GM23338 (cell line): ENCODE measurements around the gene PTP4A2. TPM values are rescaled to one million over a fixed set of nuclear protein-coding genes. Genes with fewer than 3 reads are reported as not detected.

Experiments
- ATAC-seq: fragments of 200-7000 bp; cut with Tn5 transposase; 3 replicates; pipeline ENCODE4 v1.9.1; 2020
- DNase-seq: peaks from one replicate; pipeline ENCODE4 v3.0.0-alpha.2; 2015; ENCODE audit warnings: low spot score
- H2AFZ ChIP-seq: fragments of 200-600 bp; sonication (generic); 2 replicates; pipeline ENCODE4 v1.8.0; 2016; ENCODE audit warnings: antibody characterized with exemption, mild to moderate bottlenecking, moderate library complexity
- H3F3A ChIP-seq: fragments of 200-600 bp; sonication (generic); replicated peaks from 2 replicates; pipeline ENCODE4 v1.8.0; 2017; ENCODE audit warnings: antibody characterized with exemption, mixed run types, low read depth
- H3K27ac ChIP-seq: fragments of 200-600 bp; sonication (generic); 2 replicates; pipeline ENCODE4 v1.6.1; 2016; ENCODE audit warnings: low read depth
- H3K27me3 ChIP-seq: fragments of 200-600 bp; sonication (generic); 2 replicates; pipeline ENCODE4 v1.8.0; 2016; ENCODE audit warnings: mild to moderate bottlenecking, mixed run types, moderate library complexity; ENCODE audit not compliant: insufficient read depth
- H3K36me3 ChIP-seq: fragments of 200-600 bp; sonication (generic); 2 replicates; pipeline ENCODE4 v1.8.0; 2016; ENCODE audit warnings: mild to moderate bottlenecking; ENCODE audit not compliant: insufficient read depth
- H3K4me1 ChIP-seq: fragments of 200-600 bp; sonication (generic); 2 replicates; pipeline ENCODE4 v1.8.0; 2016; ENCODE audit warnings: mild to moderate bottlenecking, moderate library complexity; ENCODE audit not compliant: insufficient read depth
- H3K4me2 ChIP-seq: fragments of 200-600 bp; sonication (generic); 2 replicates; pipeline ENCODE4 v1.7.1; 2017; ENCODE audit warnings: mixed run types
- H3K4me3 ChIP-seq: fragments of 200-600 bp; sonication (generic); 2 replicates; pipeline ENCODE4 v1.6.1; 2016; ENCODE audit warnings: mixed run types
- H3K79me2 ChIP-seq: fragments of 200-600 bp; sonication (generic); replicated peaks from 2 replicates; pipeline ENCODE4 v1.8.0; 2017; ENCODE audit warnings: mild to moderate bottlenecking; ENCODE audit not compliant: insufficient read depth
- H3K9me2 ChIP-seq: fragments of 200-600 bp; sonication (generic); 2 replicates; pipeline ENCODE4 v1.8.0; 2017; ENCODE audit not compliant: insufficient read depth
- H4K20me1 ChIP-seq: fragments of 200-600 bp; sonication (generic); replicated peaks from 2 replicates; pipeline ENCODE4 v1.8.0; 2017; ENCODE audit warnings: mild to moderate bottlenecking; ENCODE audit not compliant: insufficient read depth
- H3K27ac Mint-ChIP-seq: 2 replicates; pipeline ENCODE4 v1.8.0; 2020; ENCODE audit warnings: inconsistent platforms, mild to moderate bottlenecking, moderate library complexity, mixed read lengths
- H3K27me3 Mint-ChIP-seq: 3 replicates; pipeline ENCODE4 v1.8.0; 2022; ENCODE audit warnings: low read depth, mild to moderate bottlenecking, moderate library complexity, mixed read lengths, inconsistent platforms; ENCODE audit not compliant: insufficient read depth, poor library complexity
- H3K36me3 Mint-ChIP-seq: 3 replicates; pipeline ENCODE4 v1.8.0; 2021; ENCODE audit warnings: low read depth, mild to moderate bottlenecking, inconsistent platforms, moderate library complexity, mixed read lengths
- H3K4me1 Mint-ChIP-seq: 3 replicates; pipeline ENCODE4 v1.8.0; 2020; ENCODE audit warnings: mild to moderate bottlenecking, inconsistent platforms, mixed read lengths
- H3K4me3 Mint-ChIP-seq: 3 replicates; pipeline ENCODE4 v1.8.0; 2021; ENCODE audit warnings: moderate library complexity, mild to moderate bottlenecking, inconsistent platforms, mixed read lengths
- H3K9me3 Mint-ChIP-seq: 3 replicates; pipeline ENCODE4 v1.8.0; 2020; ENCODE audit warnings: moderate library complexity, mild to moderate bottlenecking, inconsistent platforms, mixed read lengths
- CREB1 ChIP-seq: fragments of 250-450 bp; sonication (Bioruptor Pico); IDR thresholded peaks from 2 replicates; pipeline ENCODE4 v1.5.0; 2020; ENCODE audit warnings: low read depth, mild to moderate bottlenecking, moderate library complexity
- EZH2 ChIP-seq: fragments of 200-600 bp; sonication (generic); IDR thresholded peaks from one replicate; pipeline ENCODE4 v1.8.0; 2017; ENCODE audit warnings: antibody characterized with exemption, mild to moderate bottlenecking, low read depth; ENCODE audit not compliant: unreplicated experiment
- EZH2phosphoT487 ChIP-seq: fragments of 200-600 bp; sonication (generic); IDR thresholded peaks from one replicate; pipeline ENCODE4 v1.8.1; 2018; ENCODE audit warnings: antibody characterized with exemption; ENCODE audit not compliant: unreplicated experiment
- JUNB ChIP-seq: IDR thresholded peaks from one replicate; pipeline ENCODE4 v1.6.1; 2016; ENCODE audit warnings: antibody characterized with exemption; ENCODE audit not compliant: unreplicated experiment
- NANOG ChIP-seq: IDR thresholded peaks from 2 replicates; pipeline ENCODE4 v1.6.1; 2016; ENCODE audit warnings: antibody characterized with exemption, borderline replicate concordance
- POLR2AphosphoS5 ChIP-seq: IDR thresholded peaks from 2 replicates; pipeline ENCODE4 v1.6.1; 2016; ENCODE audit warnings: antibody characterized with exemption, low read depth
- STAT1 ChIP-seq: IDR thresholded peaks from one replicate; pipeline ENCODE4 v1.6.1; 2016; ENCODE audit warnings: antibody characterized with exemption; ENCODE audit not compliant: unreplicated experiment
- ZNF114 ChIP-seq: fragments of 250-450 bp; sonication (Bioruptor Pico); IDR thresholded peaks from 2 replicates; pipeline ENCODE4 v1.5.0; 2020; ENCODE audit warnings: mild to moderate bottlenecking, moderate library complexity
- ZNF331 ChIP-seq: fragments of 250-450 bp; sonication (Bioruptor Pico); IDR thresholded peaks from 2 replicates; pipeline ENCODE4 v1.5.0; 2020; ENCODE audit warnings: low read depth, mild to moderate bottlenecking, moderate library complexity
- polyA plus RNA-seq: library from polyadenylated mRNA; unstranded; fragments of >200 nt; fragmentation: Nextera tagmentation; extraction: Ambion mirVana; gene quantifications from 2 replicates; pipeline ENCODE4 v1.2.1, GENCODE V29; 2016
- total RNA-seq: library from RNA; depleted of rRNA; stranded (reverse); fragments of >200 nt; shearing (Covaris generic); gene quantifications from 2 replicates; pipeline ENCODE4 v1.2.3, GENCODE V29; 2014
- TF ChIP-seq, protein P1 (sequence below): fragments of 250-450 bp; sonication (Bioruptor Pico); IDR thresholded peaks from 2 replicates; pipeline ENCODE4 v1.5.0; 2020; ENCODE audit warnings: mild to moderate bottlenecking, moderate library complexity
- TF ChIP-seq, protein P2 (sequence below), 2 experiments: fragments of 200-600 bp in 1 of 2; sonication (generic) in 1 of 2; conservative IDR thresholded peaks; 2 replicates each; pipeline versions ENCODE4 v1.5.1 to v1.6.1; 2016 to 2017; ENCODE audit warnings: antibody characterized with exemption in 2 of 2, low read depth in 2 of 2, mild to moderate bottlenecking in 2 of 2, moderate library complexity in 1 of 2
- TF ChIP-seq, protein P3 (sequence below): IDR thresholded peaks from 2 replicates; pipeline ENCODE4 v1.6.1; 2016; ENCODE audit warnings: antibody characterized with exemption
- TF ChIP-seq, protein P4 (sequence below): IDR thresholded peaks from one replicate; pipeline ENCODE4 v1.6.1; 2018; ENCODE audit warnings: antibody characterized with exemption; ENCODE audit not compliant: unreplicated experiment

Gene PTP4A2
- total and polyA plus RNA-seq, 2 experiments from 2014 or later = 153 to 260 TPM

DNA sequence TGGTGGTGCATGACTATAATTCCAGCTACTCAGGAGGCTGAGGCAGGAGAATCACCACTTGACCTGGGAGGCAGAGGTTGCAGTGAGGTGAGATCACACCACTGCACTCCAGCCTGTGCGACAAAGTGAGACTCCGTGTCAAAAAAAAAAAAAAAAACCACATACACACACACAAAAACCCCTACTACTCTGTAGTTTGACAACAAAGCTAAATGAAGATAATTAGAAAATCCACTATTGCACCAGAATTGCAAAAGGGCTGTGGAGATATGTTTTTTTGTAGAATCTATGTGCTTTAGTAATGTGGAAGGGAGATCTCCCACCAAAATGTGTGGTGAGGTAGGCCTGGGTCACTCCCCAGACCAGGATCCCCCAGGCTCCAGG is 43.3 kb upstream of the PTP4A2 start:
- Histone ChIP-seq H3K9me2 (no peaks in the 10 kb centered on the region), H3K27ac (no peak overlapping the region), H3K4me1 (peaks cover 11% of the 10 kb centered on the region; the same call in 1 of the 2 replicates), H3K4me2 (no peak overlapping the region), H3K36me3 (no peaks in the 10 kb centered on the region), H3K4me3 (no peak overlapping the region), H3K79me2 (no peaks in the 10 kb centered on the region), H2AFZ (peak overlapping the region; percentile 18; the same call in 1 of the 2 replicates), H3F3A (no peaks in the 10 kb centered on the region), H3K27me3 (no peaks in the 10 kb centered on the region), H4K20me1 (no peaks in the 10 kb centered on the region)
- H3K27ac Mint-ChIP-seq = no peak overlapping the region
- peaks cover 20% of the 10 kb centered on the region for H3K4me1 Mint-ChIP-seq
- TF ChIP-seq JUNB = no peak
- TF ChIP-seq ZNF331 (CRISPR knock-in tag) = no peak
- TF ChIP-seq NANOG = no peak
- TF ChIP-seq ZNF114 (CRISPR knock-in tag) = no peak
- TF ChIP-seq, protein P1, sequence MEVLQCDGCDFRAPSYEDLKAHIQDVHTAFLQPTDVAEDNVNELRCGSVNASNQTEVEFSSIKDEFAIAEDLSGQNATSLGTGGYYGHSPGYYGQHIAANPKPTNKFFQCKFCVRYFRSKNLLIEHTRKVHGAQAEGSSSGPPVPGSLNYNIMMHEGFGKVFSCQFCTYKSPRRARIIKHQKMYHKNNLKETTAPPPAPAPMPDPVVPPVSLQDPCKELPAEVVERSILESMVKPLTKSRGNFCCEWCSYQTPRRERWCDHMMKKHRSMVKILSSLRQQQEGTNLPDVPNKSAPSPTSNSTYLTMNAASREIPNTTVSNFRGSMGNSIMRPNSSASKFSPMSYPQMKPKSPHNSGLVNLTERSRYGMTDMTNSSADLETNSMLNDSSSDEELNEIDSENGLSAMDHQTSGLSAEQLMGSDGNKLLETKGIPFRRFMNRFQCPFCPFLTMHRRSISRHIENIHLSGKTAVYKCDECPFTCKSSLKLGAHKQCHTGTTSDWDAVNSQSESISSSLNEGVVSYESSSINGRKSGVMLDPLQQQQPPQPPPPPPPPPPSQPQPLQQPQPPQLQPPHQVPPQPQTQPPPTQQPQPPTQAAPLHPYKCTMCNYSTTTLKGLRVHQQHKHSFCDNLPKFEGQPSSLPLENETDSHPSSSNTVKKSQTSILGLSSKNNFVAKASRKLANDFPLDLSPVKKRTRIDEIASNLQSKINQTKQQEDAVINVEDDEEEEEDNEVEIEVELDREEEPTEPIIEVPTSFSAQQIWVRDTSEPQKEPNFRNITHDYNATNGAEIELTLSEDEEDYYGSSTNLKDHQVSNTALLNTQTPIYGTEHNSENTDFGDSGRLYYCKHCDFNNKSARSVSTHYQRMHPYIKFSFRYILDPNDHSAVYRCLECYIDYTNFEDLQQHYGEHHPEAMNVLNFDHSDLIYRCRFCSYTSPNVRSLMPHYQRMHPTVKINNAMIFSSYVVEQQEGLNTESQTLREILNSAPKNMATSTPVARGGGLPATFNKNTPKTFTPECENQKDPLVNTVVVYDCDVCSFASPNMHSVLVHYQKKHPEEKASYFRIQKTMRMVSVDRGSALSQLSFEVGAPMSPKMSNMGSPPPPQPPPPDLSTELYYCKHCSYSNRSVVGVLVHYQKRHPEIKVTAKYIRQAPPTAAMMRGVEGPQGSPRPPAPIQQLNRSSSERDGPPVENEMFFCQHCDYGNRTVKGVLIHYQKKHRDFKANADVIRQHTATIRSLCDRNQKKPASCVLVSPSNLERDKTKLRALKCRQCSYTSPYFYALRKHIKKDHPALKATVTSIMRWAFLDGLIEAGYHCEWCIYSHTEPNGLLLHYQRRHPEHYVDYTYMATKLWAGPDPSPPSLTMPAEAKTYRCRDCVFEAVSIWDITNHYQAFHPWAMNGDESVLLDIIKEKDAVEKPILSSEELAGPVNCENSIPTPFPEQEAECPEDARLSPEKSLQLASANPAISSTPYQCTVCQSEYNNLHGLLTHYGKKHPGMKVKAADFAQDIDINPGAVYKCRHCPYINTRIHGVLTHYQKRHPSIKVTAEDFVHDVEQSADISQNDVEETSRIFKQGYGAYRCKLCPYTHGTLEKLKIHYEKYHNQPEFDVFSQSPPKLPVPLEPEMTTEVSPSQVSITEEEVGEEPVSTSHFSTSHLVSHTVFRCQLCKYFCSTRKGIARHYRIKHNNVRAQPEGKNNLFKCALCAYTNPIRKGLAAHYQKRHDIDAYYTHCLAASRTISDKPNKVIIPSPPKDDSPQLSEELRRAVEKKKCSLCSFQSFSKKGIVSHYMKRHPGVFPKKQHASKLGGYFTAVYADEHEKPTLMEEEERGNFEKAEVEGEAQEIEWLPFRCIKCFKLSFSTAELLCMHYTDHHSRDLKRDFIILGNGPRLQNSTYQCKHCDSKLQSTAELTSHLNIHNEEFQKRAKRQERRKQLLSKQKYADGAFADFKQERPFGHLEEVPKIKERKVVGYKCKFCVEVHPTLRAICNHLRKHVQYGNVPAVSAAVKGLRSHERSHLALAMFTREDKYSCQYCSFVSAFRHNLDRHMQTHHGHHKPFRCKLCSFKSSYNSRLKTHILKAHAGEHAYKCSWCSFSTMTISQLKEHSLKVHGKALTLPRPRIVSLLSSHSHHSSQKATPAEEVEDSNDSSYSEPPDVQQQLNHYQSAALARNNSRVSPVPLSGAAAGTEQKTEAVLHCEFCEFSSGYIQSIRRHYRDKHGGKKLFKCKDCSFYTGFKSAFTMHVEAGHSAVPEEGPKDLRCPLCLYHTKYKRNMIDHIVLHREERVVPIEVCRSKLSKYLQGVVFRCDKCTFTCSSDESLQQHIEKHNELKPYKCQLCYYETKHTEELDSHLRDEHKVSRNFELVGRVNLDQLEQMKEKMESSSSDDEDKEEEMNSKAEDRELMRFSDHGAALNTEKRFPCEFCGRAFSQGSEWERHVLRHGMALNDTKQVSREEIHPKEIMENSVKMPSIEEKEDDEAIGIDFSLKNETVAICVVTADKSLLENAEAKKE (CRISPR knock-in tag) = no peak
- TF ChIP-seq POLR2AphosphoS5 = no peak
- no peak for TF ChIP-seq STAT1
- TF ChIP-seq, protein P2, sequence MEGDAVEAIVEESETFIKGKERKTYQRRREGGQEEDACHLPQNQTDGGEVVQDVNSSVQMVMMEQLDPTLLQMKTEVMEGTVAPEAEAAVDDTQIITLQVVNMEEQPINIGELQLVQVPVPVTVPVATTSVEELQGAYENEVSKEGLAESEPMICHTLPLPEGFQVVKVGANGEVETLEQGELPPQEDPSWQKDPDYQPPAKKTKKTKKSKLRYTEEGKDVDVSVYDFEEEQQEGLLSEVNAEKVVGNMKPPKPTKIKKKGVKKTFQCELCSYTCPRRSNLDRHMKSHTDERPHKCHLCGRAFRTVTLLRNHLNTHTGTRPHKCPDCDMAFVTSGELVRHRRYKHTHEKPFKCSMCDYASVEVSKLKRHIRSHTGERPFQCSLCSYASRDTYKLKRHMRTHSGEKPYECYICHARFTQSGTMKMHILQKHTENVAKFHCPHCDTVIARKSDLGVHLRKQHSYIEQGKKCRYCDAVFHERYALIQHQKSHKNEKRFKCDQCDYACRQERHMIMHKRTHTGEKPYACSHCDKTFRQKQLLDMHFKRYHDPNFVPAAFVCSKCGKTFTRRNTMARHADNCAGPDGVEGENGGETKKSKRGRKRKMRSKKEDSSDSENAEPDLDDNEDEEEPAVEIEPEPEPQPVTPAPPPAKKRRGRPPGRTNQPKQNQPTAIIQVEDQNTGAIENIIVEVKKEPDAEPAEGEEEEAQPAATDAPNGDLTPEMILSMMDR (conservative IDR thresholded peaks at IDR 0.05; ENCODE audit: low read depth in 2 of 2) = no peak
- TF ChIP-seq, protein P3, sequence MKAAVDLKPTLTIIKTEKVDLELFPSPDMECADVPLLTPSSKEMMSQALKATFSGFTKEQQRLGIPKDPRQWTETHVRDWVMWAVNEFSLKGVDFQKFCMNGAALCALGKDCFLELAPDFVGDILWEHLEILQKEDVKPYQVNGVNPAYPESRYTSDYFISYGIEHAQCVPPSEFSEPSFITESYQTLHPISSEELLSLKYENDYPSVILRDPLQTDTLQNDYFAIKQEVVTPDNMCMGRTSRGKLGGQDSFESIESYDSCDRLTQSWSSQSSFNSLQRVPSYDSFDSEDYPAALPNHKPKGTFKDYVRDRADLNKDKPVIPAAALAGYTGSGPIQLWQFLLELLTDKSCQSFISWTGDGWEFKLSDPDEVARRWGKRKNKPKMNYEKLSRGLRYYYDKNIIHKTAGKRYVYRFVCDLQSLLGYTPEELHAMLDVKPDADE = no peak
- no peak for TF ChIP-seq CREB1 (CRISPR knock-in tag)
- no peak for TF ChIP-seq EZH2
- TF ChIP-seq, protein P4, sequence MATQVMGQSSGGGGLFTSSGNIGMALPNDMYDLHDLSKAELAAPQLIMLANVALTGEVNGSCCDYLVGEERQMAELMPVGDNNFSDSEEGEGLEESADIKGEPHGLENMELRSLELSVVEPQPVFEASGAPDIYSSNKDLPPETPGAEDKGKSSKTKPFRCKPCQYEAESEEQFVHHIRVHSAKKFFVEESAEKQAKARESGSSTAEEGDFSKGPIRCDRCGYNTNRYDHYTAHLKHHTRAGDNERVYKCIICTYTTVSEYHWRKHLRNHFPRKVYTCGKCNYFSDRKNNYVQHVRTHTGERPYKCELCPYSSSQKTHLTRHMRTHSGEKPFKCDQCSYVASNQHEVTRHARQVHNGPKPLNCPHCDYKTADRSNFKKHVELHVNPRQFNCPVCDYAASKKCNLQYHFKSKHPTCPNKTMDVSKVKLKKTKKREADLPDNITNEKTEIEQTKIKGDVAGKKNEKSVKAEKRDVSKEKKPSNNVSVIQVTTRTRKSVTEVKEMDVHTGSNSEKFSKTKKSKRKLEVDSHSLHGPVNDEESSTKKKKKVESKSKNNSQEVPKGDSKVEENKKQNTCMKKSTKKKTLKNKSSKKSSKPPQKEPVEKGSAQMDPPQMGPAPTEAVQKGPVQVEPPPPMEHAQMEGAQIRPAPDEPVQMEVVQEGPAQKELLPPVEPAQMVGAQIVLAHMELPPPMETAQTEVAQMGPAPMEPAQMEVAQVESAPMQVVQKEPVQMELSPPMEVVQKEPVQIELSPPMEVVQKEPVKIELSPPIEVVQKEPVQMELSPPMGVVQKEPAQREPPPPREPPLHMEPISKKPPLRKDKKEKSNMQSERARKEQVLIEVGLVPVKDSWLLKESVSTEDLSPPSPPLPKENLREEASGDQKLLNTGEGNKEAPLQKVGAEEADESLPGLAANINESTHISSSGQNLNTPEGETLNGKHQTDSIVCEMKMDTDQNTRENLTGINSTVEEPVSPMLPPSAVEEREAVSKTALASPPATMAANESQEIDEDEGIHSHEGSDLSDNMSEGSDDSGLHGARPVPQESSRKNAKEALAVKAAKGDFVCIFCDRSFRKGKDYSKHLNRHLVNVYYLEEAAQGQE = no peak
- TF ChIP-seq EZH2phosphoT487 = no peak
- no peak for DNase-seq
- H3K9me3 Mint-ChIP-seq = no peaks in the 10 kb centered on the region; the same call in 2 of the 3 replicates
- peaks cover 7% of the 10 kb centered on the region for H3K27me3 Mint-ChIP-seq
- no peaks in the 10 kb centered on the region for H3K36me3 Mint-ChIP-seq
- H3K4me3 Mint-ChIP-seq = no peak overlapping the region
- ATAC-seq = no peak
